Osteocyte (in vitro differentiated cells): ENCODE measurements around the gene ZNF718. TPM values are rescaled to one million over a fixed set of nuclear protein-coding genes. Genes with fewer than 3 reads are reported as not detected.
"Not testable (repeated sequence)": the region's sequence is repeated elsewhere in the genome, so short reads cannot be mapped to it uniquely, and the experiment has no call there.

ENCODE experiments used
- DNase-seq: peaks from one replicate; pipeline ENCODE4 v3.0.0; 2021; ENCODE audit warnings: mixed read lengths; ENCODE audit not compliant: unreplicated experiment; ENCODE audit errors: extremely low spot score
- H3K27ac Mint-ChIP-seq: one replicate; pipeline ENCODE4 v1.8.0; 2021; ENCODE audit warnings: mild to moderate bottlenecking, mixed read lengths; ENCODE audit not compliant: unreplicated experiment
- H3K27me3 Mint-ChIP-seq: one replicate; pipeline ENCODE4 v1.8.0; 2021; ENCODE audit warnings: mixed read lengths; ENCODE audit not compliant: unreplicated experiment
- H3K36me3 Mint-ChIP-seq: one replicate; pipeline ENCODE4 v1.8.0; 2021; ENCODE audit warnings: mixed read lengths; ENCODE audit not compliant: unreplicated experiment
- H3K4me1 Mint-ChIP-seq: one replicate; pipeline ENCODE4 v1.8.0; 2021; ENCODE audit warnings: mixed read lengths; ENCODE audit not compliant: unreplicated experiment
- H3K4me3 Mint-ChIP-seq: one replicate; pipeline ENCODE4 v1.8.0; 2021; ENCODE audit warnings: mild to moderate bottlenecking, moderate library complexity, mixed read lengths; ENCODE audit not compliant: unreplicated experiment
- H3K9me3 Mint-ChIP-seq: one replicate; pipeline ENCODE4 v1.8.0; 2021; ENCODE audit warnings: mixed read lengths; ENCODE audit not compliant: unreplicated experiment
- total RNA-seq: library from RNA; stranded (reverse); gene quantifications from 2 replicates; pipeline ENCODE4 v1.2.1, GENCODE V29; 2021
- TF ChIP-seq, protein P1 (sequence below): fragments of 200-600 bp; sonication (generic); IDR thresholded peaks from 2 replicates; pipeline ENCODE4 v1.5.0; 2021; ENCODE audit warnings: antibody characterized with exemption, mild to moderate bottlenecking, moderate library complexity

ZNF718 gene
- total RNA-seq, 1 donor from 2014 or later, result 5.9 TPM

DNA sequence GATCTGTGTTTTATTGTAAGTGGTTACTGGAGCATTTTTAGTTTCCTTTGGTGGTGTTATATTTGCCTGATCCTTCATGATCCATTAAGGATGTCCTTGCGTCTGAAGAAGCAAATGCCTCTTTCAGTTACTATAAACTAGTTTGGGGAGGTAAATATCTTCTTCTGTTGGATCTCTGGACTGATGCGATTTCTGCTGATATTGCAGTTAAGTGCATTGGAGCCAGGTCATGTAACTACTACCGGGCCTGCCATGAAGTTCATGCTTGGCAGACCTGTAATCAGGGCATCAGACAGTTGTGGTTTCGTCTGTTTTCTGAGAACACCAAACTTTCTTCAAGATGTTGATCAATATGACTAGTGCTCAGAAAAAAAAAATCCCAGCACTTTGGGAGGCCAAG, 22.9 kb downstream of the ZNF718 start:
- TF ChIP-seq, protein P1, sequence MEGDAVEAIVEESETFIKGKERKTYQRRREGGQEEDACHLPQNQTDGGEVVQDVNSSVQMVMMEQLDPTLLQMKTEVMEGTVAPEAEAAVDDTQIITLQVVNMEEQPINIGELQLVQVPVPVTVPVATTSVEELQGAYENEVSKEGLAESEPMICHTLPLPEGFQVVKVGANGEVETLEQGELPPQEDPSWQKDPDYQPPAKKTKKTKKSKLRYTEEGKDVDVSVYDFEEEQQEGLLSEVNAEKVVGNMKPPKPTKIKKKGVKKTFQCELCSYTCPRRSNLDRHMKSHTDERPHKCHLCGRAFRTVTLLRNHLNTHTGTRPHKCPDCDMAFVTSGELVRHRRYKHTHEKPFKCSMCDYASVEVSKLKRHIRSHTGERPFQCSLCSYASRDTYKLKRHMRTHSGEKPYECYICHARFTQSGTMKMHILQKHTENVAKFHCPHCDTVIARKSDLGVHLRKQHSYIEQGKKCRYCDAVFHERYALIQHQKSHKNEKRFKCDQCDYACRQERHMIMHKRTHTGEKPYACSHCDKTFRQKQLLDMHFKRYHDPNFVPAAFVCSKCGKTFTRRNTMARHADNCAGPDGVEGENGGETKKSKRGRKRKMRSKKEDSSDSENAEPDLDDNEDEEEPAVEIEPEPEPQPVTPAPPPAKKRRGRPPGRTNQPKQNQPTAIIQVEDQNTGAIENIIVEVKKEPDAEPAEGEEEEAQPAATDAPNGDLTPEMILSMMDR, result no peak
- Mint-ChIP-seq H3K9me3 (peaks cover 46% of the 10 kb centered on the region), H3K36me3 (peaks cover 64% of the 10 kb centered on the region), H3K27me3 (no peaks in the 10 kb centered on the region), H3K4me3 (no peak overlapping the region), H3K27ac (no peak overlapping the region), H3K4me1 (no peaks in the 10 kb centered on the region)
- DNase-seq, result no peak

DNA sequence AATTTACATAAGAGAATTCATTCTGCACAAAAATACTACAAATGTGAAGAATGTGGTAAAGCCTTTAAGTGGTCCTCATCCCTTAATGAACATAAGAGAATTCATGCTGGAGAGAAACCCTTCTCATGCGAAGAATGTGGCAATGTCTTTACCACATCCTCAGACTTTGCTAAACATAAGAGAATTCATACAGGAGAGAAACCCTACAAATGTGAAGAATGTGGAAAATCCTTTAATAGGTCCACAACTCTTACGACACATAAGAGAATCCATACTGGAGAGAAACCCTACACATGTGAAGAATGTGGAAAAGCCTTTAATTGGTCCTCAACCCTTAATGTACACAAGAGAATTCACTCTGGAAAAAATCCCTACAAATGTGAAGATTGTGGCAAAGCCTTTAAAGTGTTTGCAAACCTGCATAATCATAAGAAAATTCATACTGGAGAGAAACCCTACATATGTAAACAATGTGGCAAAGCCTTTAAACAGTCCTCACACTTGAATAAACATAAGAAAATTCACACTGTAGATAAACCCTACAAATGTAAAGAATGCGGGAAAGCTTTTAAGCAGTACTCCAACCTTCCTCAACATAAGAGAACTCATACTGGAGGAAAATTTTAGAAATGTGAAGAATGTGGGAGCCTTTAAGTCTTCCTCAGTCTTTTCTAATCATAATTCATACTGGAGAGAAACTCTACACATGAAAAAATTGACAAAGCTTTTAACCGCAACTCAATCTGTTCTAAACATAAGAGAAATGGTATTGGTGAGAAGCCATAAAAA, 37.4 kb downstream of the ZNF718 start:
- Mint-ChIP-seq H3K27me3 (no peaks in the 10 kb centered on the region), H3K36me3 (peaks cover 54% of the 10 kb centered on the region), H3K27ac (no peak overlapping the region), H3K4me1 (no peaks in the 10 kb centered on the region), H3K9me3 (peaks cover 39% of the 10 kb centered on the region), H3K4me3 (no peak overlapping the region)
- DNase-seq, result no peak
- TF ChIP-seq, protein P1, result no peak

DNA sequence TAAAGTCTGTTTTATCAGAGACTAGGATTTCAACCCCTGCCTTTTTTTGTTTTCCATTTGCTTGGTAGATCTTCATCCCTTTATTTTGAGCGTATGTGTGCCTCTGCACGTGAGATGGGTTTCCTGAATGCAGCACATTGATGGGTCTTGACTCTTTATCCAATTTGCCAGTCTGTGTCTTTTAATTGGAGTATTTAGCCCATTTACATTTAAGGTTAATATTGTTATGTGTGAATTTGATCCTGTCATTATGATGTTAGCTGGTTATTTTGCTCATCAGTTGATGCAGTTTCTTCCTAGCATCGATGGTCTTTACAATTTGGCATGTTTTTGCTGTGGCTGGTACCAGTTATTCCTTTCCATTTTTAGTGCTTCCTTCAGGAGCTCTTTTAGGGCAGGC, 45.3 kb downstream of the ZNF718 start:
- H3K4me1 Mint-ChIP-seq, H3K27ac Mint-ChIP-seq, H3K4me3 Mint-ChIP-seq, H3K27me3 Mint-ChIP-seq, DNase-seq: not testable (repeated sequence)
- Mint-ChIP-seq H3K9me3 (peaks cover 36% of the 10 kb centered on the region), H3K36me3 (peaks cover 45% of the 10 kb centered on the region)

DNA sequence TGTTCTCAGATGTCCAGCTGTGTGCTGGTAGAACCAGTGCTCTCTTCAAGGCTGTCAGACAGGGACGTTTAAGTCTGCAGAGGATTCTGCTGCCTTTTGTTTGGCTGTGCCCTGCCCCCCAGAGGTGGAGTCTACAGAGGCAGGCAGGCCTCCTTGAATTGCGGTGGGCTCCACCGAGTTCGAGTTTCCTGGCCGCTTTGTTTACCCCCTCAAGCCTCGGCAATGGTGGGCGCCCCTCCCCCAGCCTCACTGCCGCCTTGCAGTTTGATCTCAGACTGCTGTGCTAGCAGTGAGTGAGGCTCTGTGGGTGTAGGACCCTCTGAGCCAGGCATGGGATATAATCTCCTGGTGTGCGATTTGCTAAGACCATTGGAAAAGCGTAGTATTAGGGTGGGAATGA, 47.0 kb downstream of the ZNF718 start:
- H3K36me3 Mint-ChIP-seq, result peaks cover 45% of the 10 kb centered on the region
- not testable (repeated sequence) for DNase-seq, H3K27ac Mint-ChIP-seq, H3K27me3 Mint-ChIP-seq, H3K4me3 Mint-ChIP-seq, H3K4me1 Mint-ChIP-seq
- H3K9me3 Mint-ChIP-seq, result peaks cover 49% of the 10 kb centered on the region

DNA sequence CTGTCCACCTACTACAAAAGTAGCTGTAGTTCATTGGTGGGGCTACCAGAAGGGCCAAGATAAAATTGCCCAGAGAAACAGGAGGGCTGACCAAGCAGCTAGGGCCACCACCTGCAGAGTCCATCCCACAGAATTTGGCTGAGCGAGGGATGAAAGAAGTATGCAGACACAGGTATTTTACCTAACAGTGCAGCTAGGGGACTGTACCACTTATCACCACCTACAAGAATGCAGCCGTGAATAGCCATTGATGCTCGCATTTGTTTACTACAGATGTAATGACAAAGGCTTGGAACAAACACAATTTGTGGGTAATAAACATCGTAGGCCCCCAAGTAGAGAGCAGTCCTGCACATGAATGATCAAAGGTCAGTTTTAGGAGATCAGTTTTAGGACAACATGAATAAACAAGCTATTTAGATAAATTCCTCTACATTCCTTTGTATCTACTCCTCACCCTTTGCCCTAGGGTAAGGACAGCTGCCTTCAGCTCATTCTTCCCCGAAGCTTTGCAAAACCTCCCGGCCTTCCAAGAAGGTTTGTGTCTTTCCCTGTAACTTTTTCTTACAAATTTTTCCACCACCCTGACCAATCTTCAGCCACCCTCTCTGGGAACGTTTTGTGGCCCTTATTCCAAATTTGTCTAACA, 49.5 kb downstream of the ZNF718 start:
- TF ChIP-seq, protein P1, result no peak
- Mint-ChIP-seq H3K4me1 (no peaks in the 10 kb centered on the region), H3K36me3 (peaks cover 41% of the 10 kb centered on the region), H3K9me3 (peaks cover 65% of the 10 kb centered on the region), H3K4me3 (no peak overlapping the region), H3K27me3 (no peaks in the 10 kb centered on the region), H3K27ac (no peak overlapping the region)
- no peak for DNase-seq

DNA sequence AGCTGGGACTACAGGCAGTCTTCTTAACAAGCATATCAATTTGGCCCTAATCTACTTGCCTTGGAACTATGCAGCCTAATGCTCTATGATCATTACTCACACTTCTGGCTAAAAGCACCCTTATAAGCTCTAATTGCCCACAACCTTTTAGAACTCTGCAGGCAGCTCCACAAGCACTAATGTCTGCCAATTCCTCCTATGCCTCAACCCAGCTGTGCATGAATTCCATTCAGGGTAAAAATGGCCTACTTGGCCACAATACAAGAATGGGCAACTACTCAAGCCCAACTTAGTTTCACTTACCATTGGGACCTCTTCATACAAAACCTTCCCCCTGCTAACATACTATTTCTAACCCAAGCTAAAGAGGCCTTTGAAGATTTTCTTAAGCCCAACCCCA, 51.7 kb downstream of the ZNF718 start:
- Mint-ChIP-seq H3K4me1 (no peaks in the 10 kb centered on the region), H3K27ac (no peak overlapping the region), H3K36me3 (peaks cover 22% of the 10 kb centered on the region), H3K27me3 (no peaks in the 10 kb centered on the region), H3K4me3 (no peak overlapping the region), H3K9me3 (peaks cover 71% of the 10 kb centered on the region)
- TF ChIP-seq, protein P1, result no peak
- DNase-seq, result no peak
